ENCODE results near the gene TBX3.

TBX3 gene

GRCh38 chr12:114695305-114695592, 11.3 kb upstream of the TBX3 start:
- DNase-seq: no peak

GRCh38 chr12:114694436-114695304, 10.7 kb upstream of the TBX3 start:
- DNase-seq: no peak

- no peak for DNase-seq
These were observed 9.6 kb upstream of the TBX3 start for GRCh38 chr12:114693532-114693931.

GRCh38 chr12:114693059-114693531, 9.1 kb upstream of the TBX3 start:
- no peak for DNase-seq

- DNase-seq: no peak
These were observed 8.4 kb upstream of the TBX3 start for GRCh38 chr12:114692186-114693058.

- DNase-seq: no peak
These were observed 7.8 kb upstream of the TBX3 start for GRCh38 chr12:114691763-114692185.

GRCh38 chr12:114691196-114691595, 7.2 kb upstream of the TBX3 start:
- DNase-seq: no peak

- DNase-seq: no peak
These were observed 6.5 kb upstream of the TBX3 start for GRCh38 chr12:114690267-114691135.

GRCh38 chr12:114689075-114689994, 5.4 kb upstream of the TBX3 start:
- no peak for DNase-seq

GRCh38 chr12:114688256-114688845, 4.4 kb upstream of the TBX3 start:
- no peak for DNase-seq

GRCh38 chr12:114687802-114688201, 3.8 kb upstream of the TBX3 start:
- no peak for DNase-seq

- no peak for DNase-seq
These were observed 3.0 kb upstream of the TBX3 start for GRCh38 chr12:114686773-114687500.

- DNase-seq: no peak
These were observed 2.4 kb upstream of the TBX3 start for GRCh38 chr12:114686426-114686772.

GRCh38 chr12:114685869-114686268, 1.9 kb upstream of the TBX3 start:
- no peak for DNase-seq

- no peak for DNase-seq
These were observed 1.4 kb upstream of the TBX3 start for GRCh38 chr12:114685320-114685781.

- no peak for DNase-seq
These were observed 897 bp upstream of the TBX3 start for GRCh38 chr12:114684870-114685273.

- no peak for DNase-seq
These were observed 272 bp downstream of the TBX3 start for GRCh38 chr12:114683709-114684097.

- no peak for DNase-seq
These were observed 928 bp downstream of the TBX3 start for GRCh38 chr12:114682785-114683708.

GRCh38 chr12:114682106-114682784, 1.7 kb downstream of the TBX3 start:
- DNase-seq: no peak

Measured in activated CD8-positive, alpha-beta memory T cell treated with anti-CD3 and anti-CD28 coated beads, Interleukin-2, amount 50 U/mL, for 48 hours (primary cell).